SIG-M5 (cell line): ENCODE results near the gene ANKRD31.

Experiments
- DNase-seq: peaks from one replicate; lab custom pipeline; 2025; lab: John Stamatoyannopoulos, UW

The ANKRD31 gene

DNA sequence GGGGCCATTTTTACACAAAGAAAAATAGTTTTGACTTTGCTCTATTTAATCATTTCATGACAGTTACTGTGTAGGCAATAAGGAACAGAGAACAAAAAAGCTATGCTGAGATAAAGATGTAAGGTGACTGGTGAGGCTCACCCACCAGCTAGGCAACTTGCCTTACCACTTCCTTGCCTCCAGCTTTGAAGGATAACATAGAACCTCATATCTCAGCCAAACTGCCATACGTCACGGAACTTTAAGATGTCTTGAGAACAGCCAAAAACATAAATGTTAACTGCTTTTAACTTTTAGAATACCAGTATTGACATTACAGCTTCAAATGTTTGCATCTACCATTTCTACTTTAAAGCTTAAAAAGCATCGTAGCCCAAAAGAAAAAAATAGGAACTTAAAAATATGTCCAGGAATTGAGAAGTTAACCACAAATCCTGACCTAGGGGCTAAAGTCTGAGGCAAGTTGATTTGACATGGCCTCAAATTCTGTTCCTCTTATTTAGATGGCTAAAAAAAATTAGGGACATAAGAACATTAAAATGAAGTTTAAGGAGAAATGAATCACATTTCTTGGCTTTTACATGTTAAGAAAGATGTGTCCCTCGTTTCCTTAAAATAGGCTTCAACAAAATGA, 176.6 kb downstream of the ANKRD31 start:
- no peak for DNase-seq

- DNase-seq, result no peak
These were observed 177.6 kb downstream of the ANKRD31 start for GRCh38 chr5:75058986-75059535.

GRCh38 chr5:75057561-75057960, 179.1 kb downstream of the ANKRD31 start:
- no peak for DNase-seq

GRCh38 chr5:75055727-75056144, 180.9 kb downstream of the ANKRD31 start:
- no peak for DNase-seq

DNA sequence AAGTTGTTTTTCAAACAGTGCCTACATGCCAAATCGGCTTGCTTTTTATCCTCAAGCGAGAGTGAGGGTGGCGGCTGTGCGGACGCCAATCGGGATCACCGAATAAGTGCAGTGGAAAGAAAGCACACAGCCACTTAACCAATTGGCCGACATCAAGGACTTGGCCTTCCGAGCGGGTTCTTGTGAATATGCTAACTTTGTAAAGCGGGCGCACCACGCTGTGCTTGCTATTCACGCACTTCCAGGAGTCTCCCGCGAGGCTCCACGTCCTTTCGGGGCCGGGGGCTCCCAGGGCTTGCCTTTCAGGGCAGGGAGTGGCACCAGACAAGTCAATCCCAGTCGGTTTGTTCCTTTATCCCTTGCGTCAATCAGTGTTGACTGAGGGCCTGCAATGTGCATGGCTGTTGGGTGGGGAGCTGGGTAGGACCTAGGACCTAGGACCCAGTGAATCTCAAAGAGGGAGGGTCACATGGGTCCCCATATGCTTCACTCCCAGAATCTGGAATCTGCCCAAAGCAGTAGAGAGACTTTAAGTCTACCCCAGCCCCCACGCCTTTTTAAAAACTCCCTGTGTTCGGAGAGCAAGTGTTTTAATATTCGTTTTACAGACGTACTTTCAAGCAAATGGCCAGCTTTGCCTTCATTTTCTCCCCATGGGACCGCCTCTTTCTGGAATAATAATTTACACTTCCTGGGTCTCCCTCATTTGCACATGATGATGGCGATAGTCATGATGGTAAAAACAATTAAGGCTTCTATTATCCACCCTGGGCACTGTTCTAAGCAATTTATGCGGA, 182.3 kb downstream of the ANKRD31 start:
- DNase-seq, result no peak

DNA sequence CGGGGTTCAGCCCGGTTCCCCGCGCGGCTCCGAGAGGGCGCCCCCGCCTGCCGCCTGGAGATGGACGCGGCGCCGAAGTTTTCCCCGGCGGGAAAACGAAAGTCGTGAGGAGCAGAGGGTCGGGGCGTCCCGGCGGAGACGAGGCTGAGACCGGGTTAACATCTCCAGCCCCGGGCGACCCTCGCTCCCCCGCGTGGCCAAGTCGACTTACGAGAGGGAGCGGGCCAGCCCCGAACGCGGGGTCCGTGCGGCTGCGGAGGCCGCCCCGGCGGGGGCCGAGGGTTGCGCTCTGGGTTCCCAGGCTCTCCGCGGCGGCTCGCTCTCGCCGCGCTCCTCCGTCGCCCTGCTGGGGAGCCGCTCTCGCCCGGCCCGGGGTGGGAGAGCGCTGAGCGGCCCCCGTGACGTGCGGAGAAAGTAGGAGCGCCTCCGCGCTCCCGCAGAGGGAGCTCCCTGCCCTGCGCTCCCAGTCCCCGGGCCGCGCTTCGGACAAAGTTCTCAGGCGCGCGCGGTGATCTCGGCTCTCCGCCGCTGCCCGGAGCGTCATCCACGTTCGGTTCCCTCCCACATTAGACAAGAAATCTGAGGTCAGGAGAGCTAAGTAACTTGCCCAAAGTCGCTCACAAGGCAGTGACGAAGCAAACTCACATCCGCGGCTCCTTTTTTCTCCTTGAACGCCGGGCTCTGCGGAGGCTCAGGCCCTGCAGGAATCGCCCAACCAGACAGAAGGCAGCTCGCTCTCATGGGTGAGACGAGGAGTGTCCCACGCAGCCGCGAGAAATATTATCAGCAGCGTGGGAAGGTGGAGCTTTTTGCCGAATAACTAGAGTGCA, 183.2 kb downstream of the ANKRD31 start:
- no peak for DNase-seq

DNA sequence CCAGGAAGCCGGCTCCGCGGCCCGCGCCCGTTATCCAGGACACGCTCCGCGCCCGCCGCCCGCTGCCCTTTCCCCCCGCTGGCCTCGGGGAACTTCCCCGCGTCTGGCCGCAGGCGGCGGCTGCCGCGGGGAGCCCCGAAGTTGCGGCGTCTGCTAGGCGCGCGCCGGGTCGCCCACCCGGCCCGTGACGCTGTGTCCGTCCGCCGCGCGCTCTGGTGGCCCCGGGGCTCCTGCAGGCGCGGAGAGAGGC, 183.7 kb downstream of the ANKRD31 start:
- no peak for DNase-seq

GRCh38 chr5:75052192-75053053, 184.3 kb downstream of the ANKRD31 start, which contains the start of gene GCNT4:
GCNT4 (minus strand) TSS chr5:75052558; CDS start chr5:75030037, 22,521 bp downstream.
- no peak for DNase-seq

DNA sequence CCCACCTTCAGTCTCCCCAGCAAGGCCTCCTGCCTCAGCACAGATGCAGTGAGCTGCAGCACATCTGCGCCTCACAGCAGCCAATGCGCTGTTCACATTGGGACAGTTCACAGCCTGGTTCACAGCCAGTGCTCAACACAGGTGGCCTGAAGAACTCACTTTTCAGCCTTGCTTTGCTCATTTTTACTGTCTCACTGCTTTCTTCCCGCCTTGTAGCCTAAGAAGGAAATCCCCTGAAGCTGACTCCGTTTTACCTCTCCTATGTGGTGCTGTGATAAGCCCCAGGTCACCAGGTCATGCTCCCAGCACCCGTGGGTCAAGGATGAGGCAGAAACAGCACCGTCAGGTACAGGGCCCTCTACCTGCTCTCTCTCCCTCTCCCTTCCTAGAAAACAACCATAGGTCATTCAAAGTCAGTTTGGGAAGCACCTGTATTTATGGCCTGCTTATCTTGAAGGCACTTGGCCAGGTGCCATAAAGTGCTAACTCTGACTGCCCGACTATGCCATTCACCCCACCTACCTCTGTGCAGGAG, 185.4 kb downstream of the ANKRD31 start:
- no peak for DNase-seq

- DNase-seq, result no peak
These were observed 186.3 kb downstream of the ANKRD31 start for GRCh38 chr5:75050415-75050814.

DNA sequence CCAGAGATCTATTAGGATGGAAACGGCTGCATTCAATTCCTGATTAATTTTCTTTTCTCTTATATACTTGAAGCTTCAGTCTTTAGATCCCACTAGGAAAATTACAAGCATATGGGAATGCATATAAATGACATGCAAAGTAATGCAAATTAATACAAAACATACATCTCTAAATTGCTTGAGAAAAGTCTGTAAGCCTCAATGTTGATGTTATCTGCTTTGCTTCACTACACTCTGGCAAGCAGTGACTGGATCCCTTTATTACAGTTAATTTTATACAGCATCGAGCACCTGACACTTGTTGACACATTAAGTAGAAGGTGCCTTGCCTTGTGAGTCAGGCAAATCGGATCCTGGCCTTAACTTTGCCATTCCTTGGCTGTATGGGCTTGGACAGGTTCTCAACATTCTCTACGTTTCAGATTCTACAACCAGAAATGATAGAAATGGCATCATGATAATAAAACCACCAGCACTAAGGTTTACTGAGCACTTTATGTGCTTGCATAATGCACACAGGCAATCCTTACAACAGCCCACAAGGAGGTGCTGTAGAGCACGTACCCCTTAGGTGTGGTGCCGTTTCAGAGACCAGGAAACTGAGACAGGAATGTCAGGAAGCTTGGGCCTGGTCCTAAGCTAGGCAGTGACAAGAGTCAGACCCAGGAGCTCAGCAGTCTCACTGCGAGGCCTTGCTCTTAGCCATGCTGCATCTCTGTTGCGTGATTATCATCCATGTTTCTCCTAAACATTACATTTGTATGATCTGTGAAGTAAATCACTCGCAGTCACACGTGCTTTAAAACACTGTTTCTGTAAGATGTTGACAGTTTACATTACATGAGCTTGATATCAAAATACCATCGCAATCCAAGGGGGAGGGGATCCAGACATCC, 187.0 kb downstream of the ANKRD31 start:
- DNase-seq, result no peak

GRCh38 chr5:75048457-75048953, 188.2 kb downstream of the ANKRD31 start:
- no peak for DNase-seq

- DNase-seq, result no peak
These were observed 189.3 kb downstream of the ANKRD31 start for GRCh38 chr5:75047356-75047755.

- no peak for DNase-seq
These were observed 190.1 kb downstream of the ANKRD31 start for GRCh38 chr5:75046366-75047142.

GRCh38 chr5:75045071-75045470, 191.6 kb downstream of the ANKRD31 start:
- DNase-seq, result no peak

- no peak for DNase-seq
These were observed 192.3 kb downstream of the ANKRD31 start for GRCh38 chr5:75044406-75044805.

GRCh38 chr5:75043633-75044264, 192.9 kb downstream of the ANKRD31 start:
- DNase-seq, result no peak

DNA sequence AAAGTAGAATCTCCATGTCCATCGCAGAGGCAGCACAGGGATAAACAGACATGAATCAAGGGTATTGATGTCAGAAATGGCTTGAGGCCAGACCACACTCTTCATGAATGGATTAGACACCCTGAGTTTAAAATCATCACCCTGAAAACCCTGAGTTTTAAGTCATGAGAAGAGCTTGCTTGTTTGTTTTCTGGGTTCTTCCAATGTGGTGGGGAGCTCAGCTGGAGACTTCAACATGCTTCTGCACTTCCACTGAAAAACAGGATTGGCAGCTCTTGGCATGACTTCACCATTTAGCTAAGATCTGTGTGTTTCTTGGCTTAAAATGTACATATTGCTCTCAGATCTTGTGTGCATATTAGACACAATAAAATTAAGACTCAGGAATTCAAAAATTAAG, 194.2 kb downstream of the ANKRD31 start:
- no peak for DNase-seq

- no peak for DNase-seq
These were observed 195.7 kb downstream of the ANKRD31 start for GRCh38 chr5:75040973-75041372.
